A375 (cell line): ENCODE results near the gene DYSF. TPM values are rescaled to one million over a fixed set of nuclear protein-coding genes. Genes with fewer than 3 reads are reported as not detected.

Source experiments
- total RNA-seq: library from RNA; depleted of rRNA; stranded (reverse); fragments of >200 nt; shearing (Covaris generic); gene quantifications from 2 replicates; pipeline ENCODE4 v1.2.3, GENCODE V29; 2014; rRNA removed

Gene DYSF
- total RNA-seq: 1.0 and 1.7 TPM in 2 replicates

GRCh38 chr2:71453404-71454220 is at the start of gene DYSF:
Gene DYSF (plus strand): TSS chr2:71453561.

Other genes starting within 250 kb of the DYSF start
- gene PAIP2B, start 226.5 kb upstream of the DYSF start, total RNA-seq: 0.27 and 0.34 TPM in 2 replicates
- 86.8 and 100 TPM in 2 replicates for gene ZNF638, start 121.8 kb upstream of the DYSF start, total RNA-seq